Measurements from ENCODE around the gene CDC5L. TPM values are rescaled to one million over a fixed set of nuclear protein-coding genes. Genes with fewer than 3 reads are reported as not detected.
A peak's percentile ranks its signal among the peaks of the same experiment; 100 is the strongest.

Gene CDC5L
- total RNA-seq, 1 experiment from 2014 or later: 24.6 TPM

DNA sequence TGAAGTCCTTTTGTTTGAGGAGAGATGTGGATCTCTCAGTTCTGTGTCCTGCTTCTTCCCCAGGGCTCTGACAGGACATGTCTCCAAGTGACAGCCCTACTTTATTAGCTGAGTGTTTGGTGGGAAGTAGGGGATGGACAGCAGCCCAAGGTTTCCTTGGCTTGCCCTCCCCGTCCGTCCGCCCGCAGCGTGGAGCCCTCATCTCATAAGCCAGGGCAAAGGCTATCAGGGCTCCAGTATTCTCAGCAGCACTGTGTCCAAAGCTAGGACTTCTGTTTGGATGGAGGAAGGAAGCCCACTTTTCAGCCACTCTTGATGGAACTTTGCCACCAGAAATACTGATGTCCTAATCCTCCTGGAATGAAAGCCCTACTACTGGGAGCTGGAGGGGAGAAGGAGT lies 13.6 kb downstream of the CDC5L start:
- no peak for DNase-seq (ENCODE audit: low read depth, low spot score)
- in situ Hi-C loops (cut with HindIII; ENCODE audit: low pct_unique_long_range_greater_than_20kb, low sequenced_read_pairs): no loop called here

DNA sequence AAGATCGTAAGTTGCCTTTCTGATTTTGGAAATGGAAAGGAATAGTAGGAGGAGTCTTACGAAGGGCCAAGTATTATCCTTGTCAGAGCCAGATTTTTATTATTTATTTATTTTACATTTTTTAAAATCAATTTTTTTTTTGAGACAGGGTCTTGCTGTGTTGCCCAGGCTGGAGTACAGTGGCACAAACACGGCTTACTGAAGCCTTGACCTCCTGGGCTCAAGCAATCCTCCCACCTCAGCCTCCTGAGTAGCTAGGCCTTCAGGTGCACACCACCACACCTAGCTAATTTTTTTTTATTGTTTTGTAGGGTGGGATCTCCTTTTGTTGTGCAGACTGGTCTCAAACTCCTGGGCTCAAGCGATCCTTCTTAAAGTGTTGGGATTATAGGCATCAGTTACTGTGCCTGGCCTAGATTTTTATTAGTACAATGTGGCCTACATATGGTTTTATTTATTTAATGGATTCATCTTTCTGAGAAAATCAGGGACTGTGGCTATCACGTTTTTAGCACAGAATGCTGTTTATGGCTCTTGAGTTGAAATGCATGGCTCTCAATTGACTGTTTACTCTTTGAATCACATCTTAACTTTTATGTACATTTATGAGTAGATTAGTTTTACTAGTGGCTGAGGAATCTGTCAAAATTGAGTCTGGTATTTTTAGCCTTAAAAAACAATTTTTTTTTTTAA lies 16.7 kb downstream of the CDC5L start:
- no peak for DNase-seq (ENCODE audit: low read depth, low spot score)
- in situ Hi-C loops (cut with HindIII; ENCODE audit: low pct_unique_long_range_greater_than_20kb, low sequenced_read_pairs): no loop called here

DNA sequence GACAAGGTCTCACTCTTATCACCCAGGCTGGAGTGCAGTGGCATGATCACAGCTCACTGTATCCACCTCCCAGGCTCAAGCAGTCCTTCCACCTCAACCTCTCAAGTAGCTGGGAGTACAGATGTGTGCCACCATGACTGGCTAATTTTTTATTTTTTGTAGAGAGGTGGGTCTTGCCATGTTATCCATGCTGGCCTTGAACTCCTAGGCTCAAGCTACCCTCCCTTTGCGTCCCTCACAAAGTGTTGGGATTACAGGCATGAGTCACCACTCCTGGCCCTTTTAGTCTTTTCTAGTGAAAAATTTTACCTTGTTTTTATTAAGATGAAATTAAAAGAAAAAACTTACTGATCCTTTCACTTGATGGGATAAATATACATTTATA lies 17.2 kb downstream of the CDC5L start:
- in situ Hi-C loops (cut with HindIII; ENCODE audit: low pct_unique_long_range_greater_than_20kb, low sequenced_read_pairs): no loop called here
- DNase-seq (ENCODE audit: low read depth, low spot score): no peak

DNA sequence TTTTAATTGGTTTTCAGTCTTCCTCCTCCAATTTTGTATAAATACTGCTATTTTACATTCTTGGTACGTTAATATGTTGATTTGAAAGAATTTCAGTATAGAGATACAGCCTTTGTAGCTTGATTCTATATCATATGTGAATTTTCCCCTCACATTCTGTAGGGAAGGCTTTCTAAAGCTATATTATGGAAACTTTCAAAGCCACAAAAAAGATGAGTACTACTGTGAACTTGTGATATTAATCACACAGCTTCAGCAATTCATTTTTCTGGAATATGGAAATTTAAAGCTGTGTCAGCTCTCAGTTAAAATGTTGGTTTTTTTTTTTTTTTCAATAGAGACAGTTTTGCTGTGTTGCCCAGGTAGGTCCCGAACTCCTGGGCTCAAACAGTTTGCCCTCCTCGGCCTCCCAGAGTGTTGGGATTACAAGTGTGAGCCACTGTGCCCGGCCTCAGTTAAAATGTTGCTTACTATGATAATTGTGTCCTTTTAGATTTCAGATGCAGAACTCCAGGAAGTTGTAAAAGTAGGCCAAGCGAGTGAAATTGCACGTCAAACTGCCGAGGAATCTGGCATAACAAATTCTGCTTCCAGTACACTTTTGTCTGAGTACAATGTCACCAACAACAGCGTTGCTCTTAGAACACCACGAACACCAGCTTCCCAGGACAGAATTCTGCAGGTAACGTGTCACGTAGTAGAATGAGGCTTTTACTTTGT lies 20.6 kb downstream of the CDC5L start:
- in situ Hi-C loops (cut with HindIII; ENCODE audit: low pct_unique_long_range_greater_than_20kb, low sequenced_read_pairs): no loop called here

DNA sequence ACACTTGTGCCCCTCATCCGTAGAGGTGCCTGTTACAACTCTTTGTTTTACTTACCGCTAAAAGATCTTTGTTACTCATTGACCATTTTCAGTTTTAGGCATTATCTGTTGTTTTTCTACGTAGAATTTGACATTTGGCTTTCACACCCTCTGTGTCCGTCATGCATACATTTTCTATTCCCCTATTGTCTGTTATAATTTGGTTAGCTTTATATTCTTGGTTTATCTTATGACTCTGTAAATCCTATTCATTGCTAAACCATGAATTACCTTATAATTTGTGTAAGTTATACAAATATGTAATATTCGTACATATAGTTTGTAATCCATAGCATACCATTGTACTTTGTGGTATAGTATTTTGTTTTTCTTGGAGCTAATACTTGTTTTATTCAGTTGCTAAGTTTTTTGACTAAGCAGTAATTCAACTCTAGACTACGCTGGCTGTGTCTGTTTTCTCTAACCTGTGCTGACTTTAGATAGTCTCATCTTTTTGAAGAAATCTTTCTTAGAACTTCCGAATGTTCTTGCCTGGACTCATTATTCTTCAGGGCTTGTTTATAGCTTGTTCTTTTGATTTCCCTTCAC lies 21.8 kb downstream of the CDC5L start:
- no peak for DNase-seq (ENCODE audit: low read depth, low spot score)
- in situ Hi-C loops (cut with HindIII; ENCODE audit: low pct_unique_long_range_greater_than_20kb, low sequenced_read_pairs): no loop called here

More for the DNA sequence above, 20.6 kb downstream of the CDC5L start:
- DNase-seq (ENCODE audit: low read depth, low spot score): no peak

DNA sequence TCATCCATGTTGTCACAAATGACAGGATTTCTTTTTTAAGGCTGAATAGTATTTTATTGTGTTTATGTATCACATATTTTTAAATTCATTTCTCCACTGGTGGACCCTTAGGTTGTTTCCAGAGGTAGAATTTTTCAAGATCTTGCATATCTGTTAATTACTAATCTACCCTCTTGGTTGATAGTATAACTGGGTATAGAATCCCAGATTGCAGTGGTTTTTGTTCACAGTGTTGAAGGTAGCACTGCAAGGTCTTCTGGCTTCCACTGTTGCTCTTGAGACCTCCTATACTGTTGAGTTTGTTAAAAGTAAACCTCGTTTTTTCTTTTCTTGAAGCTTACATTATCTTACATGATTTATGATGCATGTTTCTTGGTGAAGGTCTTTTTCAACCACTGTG lies 22.9 kb downstream of the CDC5L start:
- DNase-seq (ENCODE audit: low read depth, low spot score): no peak
- in situ Hi-C loops (cut with HindIII; ENCODE audit: low pct_unique_long_range_greater_than_20kb, low sequenced_read_pairs): no loop called here

DNA sequence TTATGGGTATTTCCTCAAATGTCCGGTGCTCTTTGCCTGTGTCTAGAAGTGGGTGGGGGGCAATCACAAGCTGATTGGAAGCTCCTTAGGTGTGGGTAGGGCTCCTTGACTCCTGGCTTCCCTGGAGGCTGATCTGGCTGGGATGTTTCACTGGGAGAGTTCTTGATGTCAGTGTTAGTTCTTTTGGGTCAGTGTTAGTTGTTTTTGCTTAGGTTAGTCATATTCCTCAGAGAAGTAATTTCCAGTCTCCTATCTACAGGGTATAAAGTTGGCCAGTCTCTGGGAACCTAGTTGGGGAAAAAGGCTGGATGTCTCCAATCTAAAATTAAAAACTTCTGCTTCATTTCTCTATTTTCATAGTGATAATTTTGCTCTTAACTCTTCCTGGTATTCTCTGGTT lies 23.6 kb downstream of the CDC5L start:
- no peak for DNase-seq (ENCODE audit: low read depth, low spot score)
- in situ Hi-C loops (cut with HindIII; ENCODE audit: low pct_unique_long_range_greater_than_20kb, low sequenced_read_pairs): no loop called here

DNA sequence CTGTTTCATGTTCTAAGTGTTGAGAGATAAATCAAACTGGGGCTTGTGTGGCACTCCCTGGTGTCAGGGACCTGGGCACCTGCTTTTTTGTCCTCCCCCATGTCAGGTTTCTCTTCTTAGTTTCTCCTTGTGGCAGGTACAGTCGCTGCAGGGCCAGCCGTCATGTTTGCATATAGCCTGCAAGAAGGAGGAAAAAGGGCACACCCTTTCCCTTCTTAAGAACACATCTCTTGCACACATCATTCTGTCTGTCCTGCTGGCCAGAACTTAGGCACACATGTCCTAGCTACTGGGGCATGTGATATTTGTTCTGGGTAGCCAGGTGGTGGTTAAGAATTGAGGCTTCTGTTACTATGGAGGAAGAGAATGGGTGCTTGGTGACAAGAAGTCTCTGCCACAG lies 27.9 kb downstream of the CDC5L start:
- no peak for DNase-seq (ENCODE audit: low read depth, low spot score)
- in situ Hi-C loops (cut with HindIII; ENCODE audit: low pct_unique_long_range_greater_than_20kb, low sequenced_read_pairs): no loop called here

DNA sequence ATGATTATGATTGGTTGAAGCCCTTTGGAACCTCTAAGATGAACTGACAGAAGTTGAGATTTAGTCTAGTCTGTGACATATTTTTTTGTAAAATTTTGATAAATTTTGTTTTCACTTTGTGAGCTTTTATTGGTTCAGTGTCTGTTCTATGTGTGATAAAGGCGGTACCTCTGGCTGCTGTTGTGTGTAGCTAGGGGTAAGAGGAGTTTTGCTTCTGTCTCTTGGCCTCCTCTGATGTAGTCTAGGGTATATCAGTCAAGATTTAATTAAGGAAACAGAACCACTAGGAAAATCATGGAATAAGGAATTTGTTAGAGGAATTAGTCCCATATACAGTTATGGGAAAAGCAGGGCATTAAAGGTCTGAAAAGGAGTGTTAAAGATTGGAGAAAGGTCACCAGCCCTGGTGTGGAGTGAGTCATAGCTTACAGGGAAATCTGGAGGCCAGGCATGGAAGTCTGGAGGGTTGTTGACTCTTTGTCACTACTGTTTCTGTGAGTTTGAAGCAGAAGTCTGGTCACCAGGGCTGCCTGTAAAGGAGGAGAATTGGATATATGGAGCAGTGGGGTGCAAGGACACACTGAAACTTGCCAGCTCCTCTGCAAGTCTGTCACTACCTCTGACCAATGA lies 28.5 kb downstream of the CDC5L start:
- in situ Hi-C loops (cut with HindIII; ENCODE audit: low pct_unique_long_range_greater_than_20kb, low sequenced_read_pairs): no loop called here
- no peak for DNase-seq (ENCODE audit: low read depth, low spot score)

DNA sequence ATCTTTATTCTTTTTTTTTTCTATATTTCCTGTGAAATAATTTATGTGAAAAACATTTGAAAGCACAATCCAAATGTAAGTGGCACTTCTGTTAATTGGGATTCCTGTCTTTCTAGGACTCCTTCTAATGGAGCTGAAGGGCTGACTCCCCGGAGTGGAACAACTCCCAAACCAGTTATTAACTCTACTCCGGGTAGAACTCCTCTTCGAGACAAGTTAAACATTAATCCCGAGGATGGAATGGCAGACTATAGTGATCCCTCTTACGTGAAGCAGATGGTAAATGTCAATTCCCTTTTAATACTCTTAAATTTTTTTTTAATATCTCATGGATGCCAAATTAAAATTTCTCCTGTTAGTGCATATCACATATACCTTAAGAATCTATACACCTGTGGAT lies 35.0 kb downstream of the CDC5L start:
- in situ Hi-C loops (cut with HindIII; ENCODE audit: low pct_unique_long_range_greater_than_20kb, low sequenced_read_pairs): no loop called here
- DNase-seq (ENCODE audit: low read depth, low spot score): no peak

DNA sequence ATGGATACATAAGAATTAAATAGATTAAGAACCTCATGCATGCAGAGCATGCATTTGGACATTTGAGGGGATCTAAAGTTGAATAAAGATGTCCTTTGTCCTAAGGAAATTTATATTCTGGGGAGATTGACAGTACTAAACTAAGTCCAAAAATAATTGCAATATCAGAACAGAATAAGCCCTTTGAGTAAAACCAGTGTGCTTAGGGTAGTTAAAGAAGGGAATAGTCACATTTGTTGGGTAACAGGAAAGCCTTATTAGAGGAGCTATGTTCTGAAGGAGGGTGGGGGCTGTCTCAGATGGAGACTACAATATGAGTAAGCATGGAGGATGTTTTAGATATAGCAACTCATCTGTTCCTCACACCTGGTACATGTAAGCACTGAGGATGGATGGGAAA lies 35.8 kb downstream of the CDC5L start:
- no peak for DNase-seq (ENCODE audit: low read depth, low spot score)
- in situ Hi-C loops (cut with HindIII; ENCODE audit: low pct_unique_long_range_greater_than_20kb, low sequenced_read_pairs): no loop called here

DNA sequence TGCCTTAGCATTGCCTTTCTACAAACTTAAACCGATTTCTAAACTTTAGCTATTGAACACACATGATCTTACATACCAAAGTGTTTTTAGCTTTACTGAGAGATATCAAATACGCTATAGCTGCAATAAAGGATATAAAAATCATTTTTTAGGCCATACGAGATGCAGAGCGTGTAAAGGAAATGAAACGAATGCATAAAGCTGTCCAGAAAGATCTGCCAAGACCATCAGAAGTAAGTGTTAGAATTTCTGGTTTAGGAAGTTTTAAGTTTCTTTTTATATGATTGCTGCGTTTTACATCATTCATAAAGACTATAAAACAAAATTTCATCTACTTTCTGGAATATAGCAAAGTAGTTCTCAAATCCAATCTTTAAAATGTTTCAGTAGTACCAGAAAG lies 38.4 kb downstream of the CDC5L start:
- in situ Hi-C loops (cut with HindIII; ENCODE audit: low pct_unique_long_range_greater_than_20kb, low sequenced_read_pairs): no loop called here
- no peak for DNase-seq (ENCODE audit: low read depth, low spot score)

DNA sequence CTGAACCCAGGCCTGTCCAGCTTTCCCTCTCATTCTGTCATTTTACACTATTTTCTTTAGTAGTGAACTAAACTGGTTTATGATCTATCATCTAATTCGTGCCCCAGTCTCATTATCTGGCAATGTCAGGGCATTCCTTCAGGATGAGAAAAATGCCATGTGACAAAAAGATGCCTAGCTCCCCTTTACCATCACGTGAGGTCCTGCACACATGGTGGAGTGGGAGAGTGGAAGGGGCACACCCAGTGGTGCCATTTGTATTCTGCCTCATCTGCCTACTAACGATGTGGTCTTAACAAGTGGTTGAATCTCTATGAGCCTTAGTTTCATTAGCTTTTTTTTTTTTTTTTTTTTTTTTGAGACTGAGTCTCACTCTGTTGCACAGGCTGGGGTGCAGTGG lies 41.2 kb downstream of the CDC5L start:
- DNase-seq (ENCODE audit: low read depth, low spot score): no peak
- in situ Hi-C loops (cut with HindIII; ENCODE audit: low pct_unique_long_range_greater_than_20kb, low sequenced_read_pairs): no loop called here

DNA sequence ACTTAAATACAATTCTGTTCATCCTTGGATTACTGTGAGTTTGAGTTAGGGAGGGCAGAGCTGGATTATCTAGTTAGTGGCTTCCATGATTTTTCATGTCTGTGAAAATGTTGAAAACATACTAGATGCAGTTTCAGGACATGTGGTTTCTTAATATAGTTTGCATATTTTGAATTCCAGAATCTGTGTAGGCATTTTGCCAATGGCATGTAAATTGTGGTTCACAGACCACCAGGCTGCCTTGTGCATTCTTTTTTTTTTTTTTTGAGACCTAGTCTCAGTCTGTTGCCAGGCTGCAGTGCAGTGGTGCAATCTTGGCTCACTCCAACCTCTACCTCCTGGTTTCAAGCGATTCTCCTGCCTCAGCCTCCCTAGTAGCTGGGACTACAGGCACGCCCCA lies 42.8 kb downstream of the CDC5L start:
- in situ Hi-C loops (cut with HindIII; ENCODE audit: low pct_unique_long_range_greater_than_20kb, low sequenced_read_pairs): no loop called here
- DNase-seq (ENCODE audit: low read depth, low spot score): no peak

DNA sequence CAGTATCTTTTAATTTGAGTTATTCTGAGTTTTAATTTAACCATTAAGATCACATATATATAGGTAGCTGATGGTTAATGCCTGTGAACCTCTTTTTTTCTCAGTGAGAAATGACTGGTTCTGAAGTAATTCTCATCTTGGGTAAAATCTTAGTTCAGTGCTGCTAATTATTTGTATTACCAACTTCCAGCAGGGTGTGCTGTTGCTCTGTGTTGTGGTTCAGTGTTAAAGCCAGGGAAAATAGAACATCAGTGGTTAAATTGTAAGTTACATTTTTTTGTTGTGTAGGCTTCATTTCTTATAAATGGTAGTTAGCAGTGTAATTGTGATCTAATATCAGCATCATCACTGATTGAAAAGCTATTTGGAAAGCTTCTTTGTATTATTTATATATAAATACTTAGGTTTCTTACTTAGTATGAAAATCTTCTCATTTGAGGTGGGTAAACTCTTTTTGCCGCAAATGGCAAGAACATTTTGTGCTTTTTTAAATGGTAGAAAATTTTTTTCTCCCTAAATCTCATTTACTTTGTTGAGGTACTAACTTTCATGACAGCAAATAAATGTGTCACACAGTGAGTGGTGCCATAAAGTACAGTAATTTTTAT lies 43.7 kb downstream of the CDC5L start:
- in situ Hi-C loops (cut with HindIII; ENCODE audit: low pct_unique_long_range_greater_than_20kb, low sequenced_read_pairs): no loop called here
- DNase-seq (ENCODE audit: low read depth, low spot score): peak; percentile 75

DNA sequence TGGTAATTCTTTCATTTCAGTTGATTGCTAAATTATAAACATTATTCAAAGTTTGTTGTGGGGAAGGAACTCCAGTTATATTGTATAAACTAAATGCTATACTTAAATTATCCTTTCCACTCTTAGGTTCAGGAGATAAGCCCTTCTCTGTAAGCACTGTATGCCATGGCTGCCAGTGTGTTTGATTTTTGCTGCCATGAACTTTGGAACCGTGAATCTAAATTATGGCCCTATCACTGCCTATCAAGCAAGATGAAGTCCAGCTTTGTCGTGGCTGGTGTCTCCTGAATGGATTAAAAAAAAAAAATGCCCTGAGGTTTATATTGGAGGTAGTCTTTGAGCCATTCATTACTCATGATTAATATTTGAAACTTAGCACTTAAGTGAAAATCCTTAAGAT lies 44.7 kb downstream of the CDC5L start:
- in situ Hi-C loops (cut with HindIII; ENCODE audit: low pct_unique_long_range_greater_than_20kb, low sequenced_read_pairs): no loop called here
- DNase-seq (ENCODE audit: low read depth, low spot score): no peak

DNA sequence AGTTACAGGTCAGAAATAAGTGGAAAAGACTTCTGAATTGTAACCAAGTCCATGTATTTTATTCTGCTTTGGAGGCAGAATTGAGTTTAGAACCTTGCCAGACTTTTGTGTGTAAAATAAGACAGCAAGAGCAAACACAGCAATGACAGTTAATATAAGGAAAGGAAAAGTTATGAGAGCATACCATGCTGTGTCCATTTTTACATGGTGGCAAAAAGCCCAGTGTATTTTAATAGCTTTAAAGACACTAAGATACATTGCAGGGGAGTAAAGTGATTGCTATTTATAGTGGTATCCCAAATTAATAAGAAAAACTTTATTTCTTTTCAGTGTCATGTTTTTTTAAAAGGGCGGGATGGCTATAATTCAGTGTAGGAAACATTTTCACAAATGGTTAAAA lies 45.2 kb downstream of the CDC5L start:
- no peak for DNase-seq (ENCODE audit: low read depth, low spot score)
- in situ Hi-C loops (cut with HindIII; ENCODE audit: low pct_unique_long_range_greater_than_20kb, low sequenced_read_pairs): no loop called here

DNA sequence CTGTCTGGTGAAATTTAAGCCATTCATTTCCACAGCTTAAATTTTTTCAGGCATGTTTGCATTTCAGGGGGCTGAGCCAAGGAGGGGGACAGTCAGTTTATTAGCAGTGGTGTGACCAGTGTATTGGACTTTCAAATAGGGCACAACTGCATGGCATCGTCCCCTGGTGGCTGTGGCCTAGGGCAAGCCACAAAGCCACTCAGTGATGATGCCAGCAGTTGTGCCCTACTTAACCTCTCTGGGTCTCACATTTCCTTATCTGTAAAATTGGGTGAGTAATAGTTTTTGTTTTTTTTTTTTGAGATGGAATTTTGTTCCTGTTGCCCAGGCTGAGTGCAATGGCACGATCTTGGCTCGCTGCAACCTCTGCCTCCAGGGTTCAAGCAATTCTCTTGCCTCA lies 48.0 kb downstream of the CDC5L start:
- in situ Hi-C loops (cut with HindIII; ENCODE audit: low pct_unique_long_range_greater_than_20kb, low sequenced_read_pairs): no loop called here
- no peak for DNase-seq (ENCODE audit: low read depth, low spot score)
